GM19043 (cell line): ENCODE results near the gene TSGA10IP.
"Not testable (repeated sequence)": the region's sequence is repeated elsewhere in the genome, so short reads cannot be mapped to it uniquely, and the experiment has no call there.

ENCODE experiments used
- ATAC-seq: cut with Tn5 transposase; IDR thresholded peaks from one replicate; pipeline ENCODE4 v1.9.1; 2021; ENCODE audit warnings: low read depth; ENCODE audit not compliant: unreplicated experiment

The TSGA10IP gene

GRCh38 chr11:65945941-65946558, 770 bp downstream of the TSGA10IP start:
- no peak for ATAC-seq

GRCh38 chr11:65946655-65947054, 1.4 kb downstream of the TSGA10IP start:
- ATAC-seq = no peak

GRCh38 chr11:65947133-65947532, 1.9 kb downstream of the TSGA10IP start:
- no peak for ATAC-seq

- no peak for ATAC-seq
Observed at GRCh38 chr11:65947603-65948125, 2.4 kb downstream of the TSGA10IP start.

GRCh38 chr11:65950711-65951110, 5.4 kb downstream of the TSGA10IP start:
- not testable (repeated sequence) for ATAC-seq

- not testable (repeated sequence) for ATAC-seq
Observed at GRCh38 chr11:65951641-65952040, 6.4 kb downstream of the TSGA10IP start.

GRCh38 chr11:65952052-65952521, 6.8 kb downstream of the TSGA10IP start:
- no peak for ATAC-seq

GRCh38 chr11:65953471-65953870, 8.2 kb downstream of the TSGA10IP start:
- no peak for ATAC-seq

- no peak for ATAC-seq
Observed at GRCh38 chr11:65954771-65955170, 9.5 kb downstream of the TSGA10IP start.

GRCh38 chr11:65958291-65958690, 13.0 kb downstream of the TSGA10IP start:
- no peak for ATAC-seq

- ATAC-seq = no peak
Observed at GRCh38 chr11:65958774-65959420, 13.6 kb downstream of the TSGA10IP start.

- no peak for ATAC-seq
Observed at GRCh38 chr11:65960824-65961266, 15.6 kb downstream of the TSGA10IP start.

GRCh38 chr11:65961267-65962140, 16.2 kb downstream of the TSGA10IP start, which contains the start of gene SART1:
Gene SART1 (plus strand): TSS chr11:65961734. CDS start chr11:65961781, 47 bp downstream.
- ATAC-seq = peak; percentile 85

GRCh38 chr11:65962141-65962564, 16.9 kb downstream of the TSGA10IP start:
- no peak for ATAC-seq

GRCh38 chr11:65964906-65965305, 19.6 kb downstream of the TSGA10IP start:
- ATAC-seq = no peak

- ATAC-seq = no peak
Observed at GRCh38 chr11:65965986-65966762, 20.9 kb downstream of the TSGA10IP start.

GRCh38 chr11:65967329-65967934, 22.2 kb downstream of the TSGA10IP start:
- no peak for ATAC-seq

GRCh38 chr11:65968600-65969482, 23.6 kb downstream of the TSGA10IP start:
- no peak for ATAC-seq

- no peak for ATAC-seq
Observed at GRCh38 chr11:65972116-65972515, 26.8 kb downstream of the TSGA10IP start.
